Left lung (tissue), 10 donors: Measurements from ENCODE around the gene LTBP2. TPM values are rescaled to one million over a fixed set of nuclear protein-coding genes. Genes with fewer than 3 reads are reported as not detected.

ENCODE experiments used
- ATAC-seq: fragments of 200-7000 bp; cut with Tn5 transposase; one replicate; pipeline ENCODE4 v1.9.1; 2020; ENCODE audit warnings: moderate library complexity
- DNase-seq, 4 donors: peaks; one replicate each; pipeline ENCODE4 v3.0.0-alpha.2; 2013 to 2020
- H3K27ac ChIP-seq, 2 donors: fragments of 200-600 bp; sonication (generic) in 1 of 2; one replicate each; pipeline versions ENCODE4 v1.5.0 to v1.8.0; 2020 to 2021
- H3K27me3 ChIP-seq, 2 donors: fragments of 200-600 bp; sonication (generic) in 1 of 2; one replicate each; pipeline versions ENCODE4 v1.5.0 to v1.8.0; 2020 to 2021
- H3K36me3 ChIP-seq, 2 donors: fragments of 200-600 bp; sonication (generic) in 1 of 2; one replicate each; pipeline versions ENCODE4 v1.5.0 to v1.8.0; 2020 to 2021
- H3K4me1 ChIP-seq, 2 donors: fragments of 200-600 bp; one replicate each; pipeline ENCODE4 v1.8.0; 2021
- H3K4me3 ChIP-seq, 2 donors: fragments of 200-600 bp; sonication (generic) in 1 of 2; one replicate each; pipeline versions ENCODE4 v1.5.0 to v1.8.0; 2020 to 2021; ENCODE audit warnings: mild to moderate bottlenecking in 1 of 2
- H3K9me3 ChIP-seq, 2 donors: fragments of 200-600 bp; sonication (generic) in 1 of 2; one replicate each; pipeline versions ENCODE4 v1.5.0 to v1.8.0; 2020 to 2021
- CTCF ChIP-seq, 2 donors: fragments of 200-600 bp; sonication (generic) in 1 of 2; IDR thresholded peaks; one replicate each; pipeline versions ENCODE4 v1.5.0 to v1.8.0; 2021; ENCODE audit warnings: antibody characterized with exemption in 2 of 2
- intact Hi-C, 2 donors: fragments of 100-400 bp; cut with DNase I; formaldehyde crosslinking; loops; one replicate each; pipeline versions ENCODE4 v1.11.2 to v1.14.2; 2022
- polyA plus RNA-seq, 6 donors: library from polyadenylated mRNA; unstranded; fragments of 120-200 nt; gene quantifications; one replicate each; pipeline ENCODE4 v1.2.1, GENCODE V29; 2013; ENCODE audit not compliant: insufficient read length in 6 of 6
- total RNA-seq, 2 donors: library from RNA; stranded (reverse); fragmentation: NEBNext Ultra II Directional; extraction: Animal tissue kit (Norgen Biotek cat#: 25700); gene quantifications; one replicate each; pipeline ENCODE4 v1.2.1, GENCODE V29; 2021
- donor health status: DM: no; HTN: yes; CAD: no.
- donor health status: DM: no; HTN: no; CAD: no.

The LTBP2 gene
- total and polyA plus RNA-seq, 8 donors = 14.0 to 154 (median 19.3) TPM

GRCh38 chr14:74614508-74615495 is 2.8 kb upstream of the LTBP2 start:
- DNase-seq (peak in 1 of 4 donors; percentile 37), ATAC-seq (no peak)
- H3K36me3 ChIP-seq = no peaks in the 10 kb centered on the region
- intact Hi-C loops = loop anchor here in 1 of 2 donors (10.0 kb wide), 2 partner anchors 110 to 190 kb away; no protein-coding TSS in a partner anchor
- peaks cover 12 to 35% of the 10 kb centered on the region in 2 donors for H3K27me3 ChIP-seq
- H3K4me3 ChIP-seq = no peak overlapping the region
- no peak for TF ChIP-seq CTCF (IDR thresholded peaks at IDR 0.05)
- H3K4me1 ChIP-seq = peaks cover 18 to 80% of the 10 kb centered on the region in 2 donors
- no peaks in the 10 kb centered on the region for H3K9me3 ChIP-seq
- peak overlapping the region in 1 of 2 donors; percentile 13 for H3K27ac ChIP-seq

- intact Hi-C loops = loop anchor here in 1 of 2 donors (10.0 kb wide), 2 partner anchors 109 to 191 kb away; no protein-coding TSS in a partner anchor
- ATAC-seq = no peak
- Histone ChIP-seq H3K9me3 (no peaks in the 10 kb centered on the region), H3K27ac (no peak overlapping the region), H3K4me1 (peaks cover 10 to 65% of the 10 kb centered on the region in 2 donors), H3K4me3 (no peak overlapping the region), H3K36me3 (no peaks in the 10 kb centered on the region), H3K27me3 (peaks cover 12 to 35% of the 10 kb centered on the region in 2 donors)
- TF ChIP-seq CTCF (IDR thresholded peaks at IDR 0.05) = no peak
- no peak for DNase-seq
Observed at GRCh38 chr14:74613211-74613914, 1.3 kb upstream of the LTBP2 start.

GRCh38 chr14:74612350-74613021 is 449 bp upstream of the LTBP2 start:
- ATAC-seq = peak; percentile 89
- H3K4me1 ChIP-seq = peaks cover 5 to 56% of the 10 kb centered on the region in 2 donors
- no peaks in the 10 kb centered on the region for H3K9me3 ChIP-seq
- intact Hi-C loops = loop anchor here in 1 of 2 donors (10.0 kb wide), 2 partner anchors 108 to 192 kb away; no protein-coding TSS in a partner anchor
- peak; percentile 71 to 74 for TF ChIP-seq CTCF (IDR thresholded peaks at IDR 0.05)
- peaks cover 12 to 35% of the 10 kb centered on the region in 2 donors for H3K27me3 ChIP-seq
- DNase-seq = peak; percentile 75 to 96 (median 80)
- H3K4me3 ChIP-seq = peak overlapping the region; percentile 49 to 69
- peak overlapping the region in 1 of 2 donors; percentile 54 for H3K27ac ChIP-seq
- H3K36me3 ChIP-seq = no peaks in the 10 kb centered on the region

GRCh38 chr14:74610866-74611649 is 979 bp downstream of the LTBP2 start:
- no peak for ATAC-seq
- H3K4me1 ChIP-seq = peaks cover 5 to 44% of the 10 kb centered on the region in 2 donors
- intact Hi-C loops = loop anchor here in 1 of 2 donors (10.0 kb wide), 2 partner anchors 106 to 194 kb away; no protein-coding TSS in a partner anchor
- H3K4me3 ChIP-seq = peak overlapping the region; percentile 49 to 69
- peak overlapping the region; percentile 7 to 9 for H3K27ac ChIP-seq
- H3K36me3 ChIP-seq = no peaks in the 10 kb centered on the region
- peak in 1 of 4 donors; percentile 84 for DNase-seq
- peaks cover 12 to 31% of the 10 kb centered on the region in 2 donors for H3K27me3 ChIP-seq
- TF ChIP-seq CTCF (IDR thresholded peaks at IDR 0.05) = no peak
- H3K9me3 ChIP-seq = no peaks in the 10 kb centered on the region
